IgD-negative memory B cell (primary cell): Measurements from ENCODE around the gene ZNF267. TPM values are rescaled to one million over a fixed set of nuclear protein-coding genes. Genes with fewer than 3 reads are reported as not detected.
"Not testable (repeated sequence)": the region's sequence is repeated elsewhere in the genome, so short reads cannot be mapped to it uniquely, and the experiment has no call there.

Source experiments
- H3K27ac Mint-ChIP-seq, 3 donors: one replicate each; pipeline ENCODE4 v1.8.0; 2020 to 2022; ENCODE audit warnings: mild to moderate bottlenecking in 3 of 3, mixed read lengths in 3 of 3, moderate library complexity in 1 of 3
- H3K27me3 Mint-ChIP-seq: one replicate; pipeline ENCODE4 v1.8.0; 2021; ENCODE audit warnings: mixed read lengths
- H3K36me3 Mint-ChIP-seq: one replicate; pipeline ENCODE4 v1.8.0; 2020; ENCODE audit warnings: mild to moderate bottlenecking, mixed read lengths
- H3K4me1 Mint-ChIP-seq, 3 donors: one replicate each; pipeline ENCODE4 v1.8.0; 2020 to 2022; ENCODE audit warnings: mixed read lengths in 3 of 3, mild to moderate bottlenecking in 1 of 3
- H3K4me3 Mint-ChIP-seq, 4 donors: one replicate each; pipeline ENCODE4 v1.8.0; 2020 to 2022; ENCODE audit warnings: mild to moderate bottlenecking in 4 of 4, mixed read lengths in 4 of 4, moderate library complexity in 3 of 4
- H3K9me3 Mint-ChIP-seq, 3 donors: one replicate each; pipeline ENCODE4 v1.8.0; 2020 to 2021; ENCODE audit warnings: mixed read lengths in 3 of 3, mild to moderate bottlenecking in 1 of 3
- polyA plus RNA-seq: library from polyadenylated mRNA; unstranded; fragments of 300-500 nt; fragmentation: Illumina TruSeq; gene quantifications from one replicate; pipeline ENCODE4 v1.2.3, GENCODE V29; 2021

The ZNF267 gene
- polyA plus RNA-seq, result 18.1 TPM

GRCh38 chr16:31873556-31874365 lies at the start of gene ZNF267:
ZNF267 (plus strand) TSS chr16:31873807; CDS start chr16:31873967, 160 bp downstream.
- H3K27ac Mint-ChIP-seq, result peak within 1 kb of the TSS; percentile 11 to 98 (median 98)
- no peaks in the 10 kb centered on the region for H3K9me3 Mint-ChIP-seq
- H3K36me3 Mint-ChIP-seq, result no peaks in the 10 kb centered on the region
- H3K27me3 Mint-ChIP-seq, result peaks cover 2% of the 10 kb centered on the region
- H3K4me1 Mint-ChIP-seq, result peaks cover 43 to 73% (median 55%) of the 10 kb centered on the region in 3 donors
- peak within 1 kb of the TSS; percentile 94 to 98 (median 97) for H3K4me3 Mint-ChIP-seq

DNA sequence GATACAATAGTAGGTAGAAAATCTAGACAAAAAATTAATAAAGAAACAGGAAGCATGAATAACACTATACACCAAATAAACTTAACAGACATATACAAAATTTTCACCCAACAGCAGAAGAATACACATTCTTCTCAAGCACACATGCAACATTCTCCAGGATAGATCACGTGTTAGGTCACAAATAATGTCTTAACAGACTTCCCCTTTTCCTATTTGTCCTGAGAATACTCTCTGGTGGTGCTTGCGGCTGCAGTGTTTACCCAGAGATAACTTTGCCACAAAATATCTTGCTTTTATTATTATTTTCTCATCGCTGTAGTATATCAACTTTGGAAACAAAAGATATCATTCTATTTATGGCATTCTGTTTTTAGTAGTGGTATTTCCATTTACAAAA lies 40.6 kb upstream of the ZNF267 start:
- peaks cover under 1% of the 10 kb centered on the region for H3K27me3 Mint-ChIP-seq
- H3K27ac Mint-ChIP-seq, result no peak overlapping the region
- peaks cover 4 to 17% (median 17%) of the 10 kb centered on the region in 3 donors for H3K9me3 Mint-ChIP-seq

GRCh38 chr16:31836396-31836795 lies 37.2 kb upstream of the ZNF267 start:
- not testable (repeated sequence) for H3K27me3 Mint-ChIP-seq, H3K4me3 Mint-ChIP-seq, H3K27ac Mint-ChIP-seq, H3K4me1 Mint-ChIP-seq, H3K36me3 Mint-ChIP-seq
- H3K9me3 Mint-ChIP-seq, result peaks cover 0 to 20% (median 17%) of the 10 kb centered on the region in 3 donors

More for the DNA sequence above, 40.6 kb upstream of the ZNF267 start:
- Mint-ChIP-seq H3K4me1 (peaks cover 0 to 2% (median 0%) of the 10 kb centered on the region in 3 donors), H3K4me3 (no peak overlapping the region), H3K36me3 (peaks cover 4% of the 10 kb centered on the region)

GRCh38 chr16:31842864-31843263 lies 30.7 kb upstream of the ZNF267 start:
- Mint-ChIP-seq H3K36me3 (no peaks in the 10 kb centered on the region), H3K27me3 (peaks cover 8% of the 10 kb centered on the region), H3K9me3 (peaks cover 10 to 37% (median 17%) of the 10 kb centered on the region in 3 donors), H3K27ac (no peak overlapping the region), H3K4me3 (no peak overlapping the region), H3K4me1 (peaks cover 0 to 2% (median 0%) of the 10 kb centered on the region in 3 donors)

GRCh38 chr16:31848572-31848971 lies 25.0 kb upstream of the ZNF267 start:
- peaks cover 13 to 38% (median 17%) of the 10 kb centered on the region in 3 donors for H3K9me3 Mint-ChIP-seq
- not testable (repeated sequence) for H3K4me3 Mint-ChIP-seq, H3K27ac Mint-ChIP-seq, H3K4me1 Mint-ChIP-seq, H3K36me3 Mint-ChIP-seq, H3K27me3 Mint-ChIP-seq

DNA sequence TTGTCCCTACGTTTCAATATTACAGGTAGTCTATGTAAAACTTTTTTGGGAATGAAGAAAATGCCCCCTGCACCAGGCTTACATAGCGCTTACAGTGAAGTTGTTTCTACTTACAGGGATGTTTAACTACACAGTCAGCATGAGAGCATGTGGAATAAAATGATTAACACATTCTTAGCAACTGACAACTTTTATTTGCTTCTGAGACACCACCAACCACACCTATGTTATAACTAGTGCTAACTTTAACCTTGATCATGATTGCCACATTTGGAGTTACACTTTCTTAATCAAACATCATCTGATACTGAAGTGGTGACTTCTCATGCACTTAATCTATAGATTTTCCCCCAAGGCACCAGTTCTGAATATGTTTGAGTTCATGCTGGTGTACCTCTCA lies 20.3 kb upstream of the ZNF267 start:
- no peak overlapping the region for H3K27ac Mint-ChIP-seq
- H3K4me1 Mint-ChIP-seq, result peaks cover 0 to 1% (median 0%) of the 10 kb centered on the region in 3 donors
- H3K27me3 Mint-ChIP-seq, result peaks cover 2% of the 10 kb centered on the region
- no peaks in the 10 kb centered on the region for H3K36me3 Mint-ChIP-seq
- peaks cover 3 to 12% (median 7%) of the 10 kb centered on the region in 3 donors for H3K9me3 Mint-ChIP-seq
- H3K4me3 Mint-ChIP-seq, result no peak overlapping the region

GRCh38 chr16:31860508-31860907 lies 13.1 kb upstream of the ZNF267 start:
- H3K9me3 Mint-ChIP-seq, result no peaks in the 10 kb centered on the region
- no peak overlapping the region for H3K27ac Mint-ChIP-seq
- no peaks in the 10 kb centered on the region for H3K36me3 Mint-ChIP-seq
- H3K4me3 Mint-ChIP-seq, result no peak overlapping the region
- H3K27me3 Mint-ChIP-seq, result peaks cover 3% of the 10 kb centered on the region
- no peaks in the 10 kb centered on the region for H3K4me1 Mint-ChIP-seq

- peaks cover 3% of the 10 kb centered on the region for H3K27me3 Mint-ChIP-seq
- H3K27ac Mint-ChIP-seq, result no peak overlapping the region
- H3K9me3 Mint-ChIP-seq, result no peaks in the 10 kb centered on the region
- H3K4me3 Mint-ChIP-seq, result no peak overlapping the region
- H3K4me1 Mint-ChIP-seq, result no peaks in the 10 kb centered on the region
- no peaks in the 10 kb centered on the region for H3K36me3 Mint-ChIP-seq
Measured at GRCh38 chr16:31861455-31861854, 12.2 kb upstream of the ZNF267 start.

- peaks cover 3% of the 10 kb centered on the region for H3K27me3 Mint-ChIP-seq
- H3K36me3 Mint-ChIP-seq, result no peaks in the 10 kb centered on the region
- no peak overlapping the region for H3K27ac Mint-ChIP-seq
- H3K4me3 Mint-ChIP-seq, result no peak overlapping the region
- H3K9me3 Mint-ChIP-seq, result no peaks in the 10 kb centered on the region
- peaks cover 0 to 3% (median 0%) of the 10 kb centered on the region in 3 donors for H3K4me1 Mint-ChIP-seq
Measured at GRCh38 chr16:31862761-31863160, 10.8 kb upstream of the ZNF267 start.

GRCh38 chr16:31868164-31868563 lies 5.4 kb upstream of the ZNF267 start:
- Mint-ChIP-seq H3K27ac (peak overlapping the region in 2 of 3 donors; percentile 91 to 93), H3K9me3 (no peaks in the 10 kb centered on the region), H3K27me3 (peaks cover 2% of the 10 kb centered on the region), H3K4me3 (peak overlapping the region in 1 of 4 donors; percentile 55), H3K4me1 (peaks cover 17 to 38% (median 18%) of the 10 kb centered on the region in 3 donors), H3K36me3 (no peaks in the 10 kb centered on the region)

DNA sequence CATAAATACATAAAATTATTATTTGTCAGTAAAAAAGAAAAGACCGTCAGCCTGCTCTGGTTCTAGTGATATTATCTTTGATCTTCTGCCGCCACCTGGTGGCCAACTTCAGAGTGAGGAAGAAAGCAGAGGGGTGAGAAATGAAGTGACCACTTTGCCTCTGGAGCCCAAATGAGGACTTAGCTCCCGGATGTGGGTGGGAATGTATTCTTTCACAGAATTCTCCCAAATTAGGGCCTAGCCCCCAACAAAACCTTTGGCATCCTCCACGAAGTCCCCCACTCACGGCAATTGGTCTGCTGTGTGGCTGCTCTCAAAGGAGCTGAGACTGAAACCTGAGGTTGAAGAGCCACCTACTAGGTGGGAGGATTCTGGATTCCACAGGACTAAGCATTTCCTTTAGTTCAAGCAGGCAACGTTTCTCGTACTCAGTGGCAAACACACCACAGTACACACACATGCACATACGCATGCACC lies 4.9 kb upstream of the ZNF267 start:
- Mint-ChIP-seq H3K27me3 (peaks cover 2% of the 10 kb centered on the region), H3K4me3 (peak overlapping the region; percentile 44 to 89 (median 84)), H3K36me3 (no peaks in the 10 kb centered on the region), H3K27ac (peak overlapping the region; percentile 91 to 93 (median 92)), H3K4me1 (peaks cover 17 to 39% (median 20%) of the 10 kb centered on the region in 3 donors), H3K9me3 (no peaks in the 10 kb centered on the region)

- Mint-ChIP-seq H3K4me1 (peaks cover 21 to 41% (median 22%) of the 10 kb centered on the region in 3 donors), H3K9me3 (no peaks in the 10 kb centered on the region), H3K4me3 (peak overlapping the region; percentile 7 to 89 (median 63)), H3K27me3 (peaks cover 2% of the 10 kb centered on the region), H3K27ac (peak overlapping the region; percentile 11 to 92 (median 37)), H3K36me3 (no peaks in the 10 kb centered on the region)
Measured at GRCh38 chr16:31869511-31870201, 4.0 kb upstream of the ZNF267 start.

DNA sequence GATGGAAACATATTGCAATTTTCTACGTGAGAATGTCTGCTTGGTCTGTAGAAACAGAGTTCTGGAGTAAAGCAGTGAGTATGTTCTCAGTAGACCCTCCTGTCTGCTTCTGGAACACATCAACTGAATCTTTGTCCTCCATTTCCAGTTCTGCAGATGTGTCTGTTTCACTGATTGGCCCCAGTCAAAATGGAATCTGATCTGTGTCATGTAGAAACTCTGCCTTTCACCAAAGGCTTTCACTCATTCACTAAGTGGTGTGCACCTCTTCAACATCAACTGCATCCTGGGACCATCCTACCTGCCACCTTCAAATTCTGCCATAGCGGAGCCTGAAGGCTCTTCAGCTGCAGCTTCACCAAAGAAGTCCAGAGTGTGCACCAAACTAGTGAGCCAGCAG lies 2.8 kb upstream of the ZNF267 start:
- Mint-ChIP-seq H3K27ac (peak overlapping the region in 2 of 3 donors; percentile 11 to 67), H3K9me3 (no peaks in the 10 kb centered on the region), H3K36me3 (no peaks in the 10 kb centered on the region), H3K27me3 (peaks cover 2% of the 10 kb centered on the region), H3K4me3 (peak overlapping the region in 2 of 4 donors; percentile 0 to 94), H3K4me1 (peaks cover 30 to 52% (median 31%) of the 10 kb centered on the region in 3 donors)

- Mint-ChIP-seq H3K4me3 (peak overlapping the region in 1 of 4 donors; percentile 94), H3K36me3 (no peaks in the 10 kb centered on the region), H3K27me3 (peaks cover 2% of the 10 kb centered on the region), H3K9me3 (no peaks in the 10 kb centered on the region), H3K27ac (peak overlapping the region in 1 of 3 donors; percentile 11), H3K4me1 (peaks cover 33 to 59% (median 37%) of the 10 kb centered on the region in 3 donors)
Measured at GRCh38 chr16:31871510-31871909, 2.1 kb upstream of the ZNF267 start.

GRCh38 chr16:31872201-31872600 lies 1.4 kb upstream of the ZNF267 start:
- H3K9me3 Mint-ChIP-seq, result no peaks in the 10 kb centered on the region
- peaks cover 2% of the 10 kb centered on the region for H3K27me3 Mint-ChIP-seq
- peak overlapping the region in 2 of 4 donors; percentile 67 to 94 for H3K4me3 Mint-ChIP-seq
- peaks cover 35 to 66% (median 43%) of the 10 kb centered on the region in 3 donors for H3K4me1 Mint-ChIP-seq
- peak overlapping the region in 2 of 3 donors; percentile 11 to 20 for H3K27ac Mint-ChIP-seq
- no peaks in the 10 kb centered on the region for H3K36me3 Mint-ChIP-seq
